AG04449 (cell line): ENCODE data around the gene MAST4.

Source experiments
- CTCF ChIA-PET: fragments of 350-600 bp; formaldehyde crosslinking; extraction: SDS; loops from one replicate; lab custom pipeline; 2021; ENCODE audit warnings: antibody characterized with exemption; lab: Yijun Ruan, JAX
- POLR2A ChIA-PET: fragments of 400-600, 350-600 bp; formaldehyde crosslinking; extraction: SDS; loops from one replicate; lab custom pipeline; 2020; ENCODE audit warnings: antibody characterized with exemption, inconsistent platforms; lab: Yijun Ruan, JAX
- DNase-seq: peaks from one replicate; pipeline ENCODE4 v3.0.0-alpha.2; 2010; ENCODE audit warnings: low read depth, low spot score
- H3K4me3 ChIP-seq: 2 replicates; pipeline ENCODE4 v1.5.1; 2011; ENCODE audit warnings: low read depth, mild to moderate bottlenecking, control low read depth, low read length
- CTCF ChIP-seq: IDR thresholded peaks from one replicate; pipeline ENCODE4 v1.5.1; 2011; ENCODE audit warnings: mild to moderate bottlenecking, moderate library complexity, low read length, control low read depth, inconsistent platforms; ENCODE audit not compliant: insufficient read depth; ENCODE audit errors: missing control alignments

The MAST4 gene

GRCh38 chr5:66644111-66644510 is 47.9 kb downstream of the MAST4 start:
- no peak overlapping the region for H3K4me3 ChIP-seq
- TF ChIP-seq CTCF, result no peak
- ChIA-PET POLR2A (no interaction called here), CTCF (no interaction called here)
- DNase-seq, result no peak

GRCh38 chr5:66645039-66645438 is 48.8 kb downstream of the MAST4 start:
- no peak for DNase-seq
- CTCF ChIA-PET, result no interaction called here
- H3K4me3 ChIP-seq, result no peak overlapping the region
- POLR2A ChIA-PET, result no interaction called here
- TF ChIP-seq CTCF, result no peak

GRCh38 chr5:66646570-66646969 is 50.4 kb downstream of the MAST4 start:
- no peak for TF ChIP-seq CTCF
- no peak for DNase-seq
- H3K4me3 ChIP-seq, result no peak overlapping the region
- POLR2A ChIA-PET, result no interaction called here
- CTCF ChIA-PET, result interaction anchor here (0.6 kb wide), 1 partner anchor 11 kb away, joined by 3 read pairs; no protein-coding TSS in a partner anchor

GRCh38 chr5:66647146-66647856 is 51.1 kb downstream of the MAST4 start:
- no peak for TF ChIP-seq CTCF
- POLR2A ChIA-PET, result no interaction called here
- CTCF ChIA-PET, result no interaction called here
- DNase-seq, result no peak
- no peak overlapping the region for H3K4me3 ChIP-seq

GRCh38 chr5:66652818-66653217 is 56.6 kb downstream of the MAST4 start:
- POLR2A ChIA-PET, result no interaction called here
- CTCF ChIA-PET, result no interaction called here

GRCh38 chr5:66653325-66653724 is 57.1 kb downstream of the MAST4 start:
- POLR2A ChIA-PET, result no interaction called here
- DNase-seq, result no peak
- CTCF ChIA-PET, result no interaction called here
- no peak for TF ChIP-seq CTCF
- H3K4me3 ChIP-seq, result no peak overlapping the region

More at GRCh38 chr5:66652818-66653217, 56.6 kb downstream of the MAST4 start:
- TF ChIP-seq CTCF, result no peak
- no peak overlapping the region for H3K4me3 ChIP-seq
- no peak for DNase-seq
